Activated CD8-positive, alpha-beta memory T cell treated with anti-CD3 and anti-CD28 coated beads for 4 hours (primary cell): ENCODE measurements around the gene HTR2B.
"Not testable (repeated sequence)": the region's sequence is repeated elsewhere in the genome, so short reads cannot be mapped to it uniquely, and the experiment has no call there.

Experiments used
- DNase-seq, 2 donors: peaks; one replicate each; pipeline ENCODE4 v3.0.0-alpha.2; 2020; ENCODE audit warnings: low read depth in 2 of 2

The HTR2B gene

GRCh38 chr2:231124838-231125568, at the start of gene HTR2B:
Gene HTR2B (minus strand): TSS chr2:231125042. CDS start chr2:231123764, 1,278 bp downstream.
- DNase-seq, result no peak

DNA sequence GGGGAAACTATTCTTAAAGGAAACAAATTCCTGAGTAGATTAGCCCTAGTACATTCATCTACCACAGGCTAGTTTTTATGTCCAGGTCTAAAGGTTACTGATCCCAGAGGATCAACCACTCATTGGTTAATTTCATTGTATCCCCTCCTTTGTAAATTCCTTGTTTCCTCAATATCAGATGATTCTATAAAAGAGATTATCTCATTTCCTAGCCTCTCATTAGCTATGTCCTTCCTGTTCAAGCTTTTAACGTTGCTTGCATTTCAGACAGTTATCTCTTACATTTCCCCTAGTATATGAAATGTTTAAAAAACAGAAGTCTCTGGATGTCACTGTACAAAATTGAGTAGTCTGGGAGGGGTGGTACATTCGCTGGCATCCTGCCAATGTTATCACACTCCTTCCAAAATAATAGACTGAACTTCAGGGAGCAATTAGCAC, 49.4 kb upstream of the HTR2B start:
- DNase-seq, result no peak

GRCh38 chr2:231172025-231172424, 47.2 kb upstream of the HTR2B start:
- DNase-seq, result no peak

DNA sequence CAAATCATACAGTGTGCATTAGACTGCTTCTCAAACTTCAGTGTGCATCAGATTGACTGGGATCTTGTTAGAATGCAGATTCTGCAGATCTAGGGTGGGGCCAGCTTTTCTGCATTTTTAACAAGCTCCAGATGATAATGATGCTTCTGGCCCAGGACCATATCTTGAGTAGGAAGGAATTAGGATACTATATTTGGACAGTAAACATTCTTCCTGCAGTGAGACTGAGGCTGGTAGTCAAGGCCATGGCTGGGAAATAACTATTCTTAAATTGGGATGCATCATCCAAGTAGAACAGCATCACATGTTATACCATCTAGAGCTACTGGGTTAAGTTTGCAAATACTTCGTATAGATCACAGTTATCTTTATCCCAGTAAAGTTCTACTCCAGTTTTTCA, 45.2 kb upstream of the HTR2B start:
- no peak for DNase-seq

- no peak for DNase-seq
These were observed 44.6 kb upstream of the HTR2B start for GRCh38 chr2:231169488-231169887.

DNA sequence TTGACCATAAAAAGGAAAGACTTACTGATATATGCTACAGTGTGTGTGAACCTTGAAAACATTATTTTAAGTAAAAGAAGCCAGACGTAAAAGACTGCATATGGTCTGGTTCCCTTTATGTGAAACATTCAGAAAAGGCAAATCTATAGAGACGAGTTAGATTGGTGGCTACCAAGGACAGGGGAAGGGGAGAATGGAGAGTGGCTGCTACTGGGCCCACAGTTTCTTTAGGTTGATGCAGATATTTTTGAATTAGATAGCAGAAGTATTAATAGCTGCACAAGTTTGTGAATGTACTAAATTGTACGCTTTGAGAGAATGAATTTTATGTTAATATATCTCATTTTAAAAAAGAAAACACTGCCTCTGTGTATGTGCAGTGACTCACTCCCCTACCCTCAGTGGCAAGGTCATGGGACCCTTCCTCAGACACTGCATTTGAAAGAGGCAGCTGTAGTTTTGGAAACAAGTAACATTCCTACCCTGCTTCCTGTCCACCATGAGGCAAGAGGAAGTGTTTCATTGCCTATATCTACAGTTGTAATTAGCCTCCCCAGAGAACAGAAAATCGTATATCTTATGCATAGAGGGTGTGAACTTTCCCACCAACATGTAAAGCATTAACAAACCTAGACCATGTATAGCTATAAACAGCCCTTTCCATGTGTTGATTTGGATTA, 43.8 kb upstream of the HTR2B start:
- no peak for DNase-seq

DNA sequence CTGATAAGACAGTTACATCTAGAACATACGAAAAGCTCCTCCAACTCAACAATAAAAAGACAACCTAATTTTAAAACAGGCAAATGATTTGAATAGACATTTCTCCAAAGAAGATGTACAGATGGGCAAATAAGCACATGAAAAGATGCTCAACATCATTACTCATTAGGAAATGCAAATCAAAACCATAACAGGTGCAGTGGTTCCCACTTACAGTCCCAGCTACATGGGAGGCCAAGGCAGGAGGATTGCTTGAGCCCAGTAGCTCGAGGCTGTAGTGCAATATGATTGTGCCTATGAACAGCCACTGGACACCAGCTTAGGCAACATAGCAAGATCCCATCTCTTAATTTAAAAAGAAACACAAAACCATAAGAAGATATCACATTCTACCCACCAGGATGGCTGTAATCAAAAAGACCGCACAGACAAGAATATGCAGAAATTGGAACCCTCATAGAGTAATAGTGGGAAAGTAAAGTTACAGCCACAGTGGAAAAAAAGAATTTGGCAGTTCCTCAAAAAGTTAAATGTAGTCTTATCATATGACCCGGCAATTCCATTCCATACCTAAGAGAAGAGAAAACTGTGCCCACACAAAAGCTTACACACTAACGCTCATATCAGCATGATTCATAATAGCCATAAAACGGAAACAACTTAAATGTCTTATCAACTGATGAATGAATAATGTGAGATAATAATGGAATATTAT, 43.1 kb upstream of the HTR2B start:
- no peak for DNase-seq

GRCh38 chr2:231163414-231164095, 38.7 kb upstream of the HTR2B start:
- DNase-seq, result no peak

DNA sequence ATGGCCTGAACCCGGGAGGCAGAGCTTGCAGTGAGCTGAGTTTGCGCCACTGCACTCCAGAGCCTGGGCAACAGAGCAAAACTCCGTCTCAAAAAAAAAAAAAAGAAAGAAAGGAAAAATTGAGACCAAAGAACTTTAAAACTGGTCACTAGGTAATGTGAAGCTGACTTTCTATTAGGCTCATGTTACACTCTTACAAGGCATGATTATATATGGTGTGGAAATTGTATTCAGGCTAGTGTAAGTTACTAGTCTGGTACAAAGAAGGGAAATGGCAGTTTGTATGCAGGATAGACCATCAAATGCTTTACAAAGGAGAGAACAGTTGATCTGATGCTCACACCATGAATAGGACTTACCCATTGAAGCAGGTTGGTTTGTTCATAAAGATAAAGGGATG, 38.2 kb upstream of the HTR2B start:
- no peak for DNase-seq

DNA sequence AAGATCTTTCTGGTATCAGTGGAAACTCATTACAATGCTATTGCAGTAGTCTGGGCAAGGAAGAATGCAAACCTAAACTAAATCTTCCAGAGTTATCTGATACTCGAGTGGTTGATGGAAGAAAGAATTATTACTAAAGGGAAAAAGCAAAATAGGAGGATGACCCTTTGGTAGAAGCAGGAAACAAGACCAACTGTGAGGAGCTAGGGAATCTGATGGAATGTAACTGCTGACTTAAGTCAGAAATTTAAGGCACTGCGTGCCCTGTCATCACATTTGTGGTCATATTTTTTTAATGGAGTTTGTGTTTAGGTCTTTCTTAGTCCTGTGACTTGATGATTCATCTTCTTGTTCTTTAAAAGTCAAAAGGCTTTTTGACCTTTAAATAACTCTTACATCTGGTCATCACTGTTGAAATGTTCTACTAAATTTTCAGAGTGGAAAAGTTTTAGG, 37.1 kb upstream of the HTR2B start:
- DNase-seq, result no peak

DNA sequence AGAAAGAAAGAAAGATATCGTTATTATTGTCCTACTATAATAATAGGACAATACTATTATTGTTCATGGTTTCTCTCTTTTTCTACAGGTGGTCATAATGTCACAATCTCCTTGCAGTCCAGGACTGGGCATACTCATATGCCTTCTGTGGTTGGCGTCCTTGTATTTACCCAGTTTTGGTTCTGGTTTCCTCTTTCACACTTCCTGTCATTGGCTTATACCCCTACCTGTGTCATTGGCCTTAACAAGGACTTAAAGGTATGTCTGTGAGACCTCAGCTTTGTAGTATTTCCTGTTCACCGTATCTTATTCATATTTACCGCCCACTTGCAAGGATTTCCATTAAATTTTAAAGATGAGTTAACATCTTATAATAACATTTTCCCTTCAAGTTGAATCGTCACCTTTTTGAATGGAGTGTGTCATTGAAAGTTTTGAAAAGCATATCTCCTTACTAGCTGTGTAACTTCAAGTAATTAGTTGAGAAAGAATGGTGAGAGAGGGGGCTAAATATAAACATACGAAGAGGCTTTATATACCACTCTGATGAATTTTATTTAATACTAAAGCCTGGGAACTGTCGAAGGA, 36.5 kb upstream of the HTR2B start:
- no peak for DNase-seq

DNA sequence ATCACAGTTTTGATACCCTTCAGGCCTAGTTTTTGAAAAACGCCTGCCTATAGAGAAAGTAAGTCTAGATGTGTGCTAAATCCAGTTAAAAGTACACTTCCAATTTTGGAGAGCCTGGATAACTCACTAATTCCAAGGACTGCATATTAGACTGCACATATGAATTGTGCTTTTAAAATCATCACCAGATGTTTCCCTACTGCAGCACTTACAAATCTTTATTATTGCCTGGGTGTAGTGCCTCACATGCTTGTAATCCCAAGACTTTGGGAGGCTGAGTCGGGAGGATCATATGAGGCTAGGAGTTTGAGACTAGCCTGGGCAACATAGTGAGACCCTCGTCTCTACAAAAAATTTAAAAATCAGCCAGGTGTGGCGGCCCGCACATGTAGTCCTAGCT, 35.9 kb upstream of the HTR2B start:
- DNase-seq, result no peak

DNA sequence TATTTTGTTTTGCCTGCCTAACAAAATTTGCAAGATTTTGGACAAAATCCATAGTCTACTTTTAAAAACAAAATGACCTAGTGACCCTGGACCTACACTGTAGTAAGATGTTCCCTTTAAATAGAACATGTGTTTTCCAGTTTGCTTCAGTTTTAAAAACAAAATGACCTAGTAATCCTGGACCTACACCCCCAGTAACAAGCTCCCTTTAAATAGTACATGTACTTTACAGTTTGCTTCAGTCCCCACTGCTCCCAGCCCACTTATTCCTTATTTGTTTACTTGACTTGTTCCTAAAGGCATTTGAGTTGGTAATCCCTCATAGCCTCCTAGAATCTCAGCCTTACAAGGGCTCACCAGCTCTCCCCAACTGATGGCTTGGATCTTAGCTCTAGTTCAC, 34.5 kb upstream of the HTR2B start:
- no peak for DNase-seq

DNA sequence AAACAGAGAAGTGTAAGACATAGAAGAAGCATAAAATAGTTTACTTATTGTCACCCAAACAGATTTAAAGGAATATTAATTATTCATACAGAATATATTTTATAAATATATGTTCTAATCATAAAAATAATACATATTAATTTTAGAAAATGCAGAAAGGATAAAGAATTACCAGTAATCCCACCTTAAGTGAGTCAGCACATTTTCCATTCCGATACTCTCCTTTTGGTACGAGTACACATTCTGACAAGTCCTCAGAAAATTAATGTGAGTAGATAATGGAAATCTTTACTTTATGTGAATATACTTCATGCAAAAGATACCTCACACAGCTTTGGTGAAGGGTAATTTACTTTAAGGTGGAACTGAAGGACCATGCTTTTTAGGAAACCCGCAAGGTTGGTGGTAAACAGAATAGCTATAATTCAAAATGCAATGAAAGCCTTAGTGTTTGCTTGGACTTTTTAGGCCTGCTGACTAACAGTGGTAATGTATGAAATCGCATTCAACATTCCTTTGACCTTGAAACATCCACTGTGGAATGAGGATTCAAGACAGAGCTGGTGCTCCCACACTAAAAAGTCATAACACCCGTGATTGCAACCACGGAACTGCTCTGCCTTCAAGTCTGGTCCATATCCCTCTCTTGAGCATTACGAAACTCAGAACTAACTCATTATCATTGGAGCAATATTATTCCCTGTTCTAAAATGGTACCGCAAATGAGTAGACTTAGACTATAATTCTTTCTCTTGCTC, 28.1 kb upstream of the HTR2B start:
- DNase-seq, result no peak

GRCh38 chr2:231146665-231147064, 21.8 kb upstream of the HTR2B start:
- DNase-seq, result no peak

DNA sequence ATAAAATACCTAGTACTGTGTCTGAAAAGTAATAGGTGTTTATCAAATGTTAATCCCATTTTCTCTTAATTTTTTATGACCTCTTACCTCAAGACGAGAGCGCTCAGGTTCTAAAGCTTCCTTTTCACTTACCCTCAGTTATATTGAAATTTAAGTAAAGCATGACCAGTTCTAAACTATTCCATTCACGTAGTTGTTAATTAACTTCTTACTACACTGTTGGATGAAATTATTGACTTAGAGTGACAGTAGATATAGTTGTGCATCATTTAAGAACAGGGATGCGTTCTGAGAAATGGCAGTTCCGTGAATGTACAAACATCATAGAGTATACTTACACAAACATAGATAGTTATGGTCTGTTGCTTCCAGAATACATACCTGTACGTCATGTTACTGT, 20.1 kb upstream of the HTR2B start:
- no peak for DNase-seq

GRCh38 chr2:231140808-231141207, 16.0 kb upstream of the HTR2B start:
- not testable (repeated sequence) for DNase-seq

GRCh38 chr2:231139796-231140195, 15.0 kb upstream of the HTR2B start:
- DNase-seq, result no peak

- no peak for DNase-seq
These were observed 13.9 kb upstream of the HTR2B start for GRCh38 chr2:231138699-231139098.

DNA sequence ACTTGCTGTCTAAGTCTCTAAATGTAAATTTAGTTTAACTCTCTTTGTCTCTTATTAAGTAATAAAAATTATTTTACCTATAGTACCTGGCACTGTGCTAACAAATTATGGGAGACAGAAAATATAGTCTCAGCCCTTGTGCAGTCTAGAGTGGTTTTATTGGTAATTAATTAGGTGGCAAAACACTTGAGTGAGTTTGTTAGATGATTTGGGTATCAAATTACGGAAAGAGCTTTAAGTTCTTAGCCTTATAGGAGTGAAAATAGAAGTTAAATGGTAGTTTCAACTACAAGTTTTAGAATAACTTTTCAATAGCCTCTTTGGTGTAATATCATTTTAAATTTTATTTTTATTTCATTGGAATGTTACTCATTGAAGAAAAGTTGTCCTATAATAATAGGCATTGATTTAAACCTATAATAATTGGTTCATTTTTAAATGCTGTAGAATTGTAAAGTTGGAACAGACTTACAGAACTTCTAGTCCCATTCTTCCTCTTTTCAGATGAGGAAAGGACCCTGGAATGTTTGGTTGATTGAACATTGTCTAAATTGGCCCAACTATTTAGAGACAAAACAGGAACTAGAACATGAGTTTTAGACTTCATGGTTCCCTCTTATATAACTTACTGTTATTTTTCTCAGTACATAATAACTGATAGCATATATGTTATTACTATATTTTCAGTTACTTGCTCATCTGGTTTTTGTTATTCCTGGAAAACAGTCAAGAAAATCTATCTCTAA, 10.2 kb upstream of the HTR2B start:
- DNase-seq, result no peak
